Measurements from ENCODE around the gene KCNT1.

DNA sequence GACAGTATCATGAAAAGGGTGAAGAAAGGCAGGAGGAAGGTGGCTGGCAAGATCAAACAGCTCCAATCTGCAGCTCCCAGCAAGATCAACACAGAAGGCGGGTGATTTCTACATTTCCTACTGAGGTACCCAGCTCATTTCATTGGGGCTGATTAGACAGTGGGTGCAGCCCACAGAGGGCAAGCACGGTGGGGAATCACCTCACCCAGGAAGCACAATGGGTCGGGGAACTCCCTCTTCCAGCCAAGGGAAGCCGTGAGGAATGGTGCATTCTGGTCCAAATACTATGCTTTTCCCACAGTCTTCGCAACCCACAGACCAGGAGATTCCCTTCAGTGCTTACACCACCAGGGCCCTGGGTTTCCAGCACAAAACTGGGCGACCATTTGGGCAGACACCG is 138.6 kb downstream of the KCNT1 start:
- TF ChIP-seq, protein P1, sequence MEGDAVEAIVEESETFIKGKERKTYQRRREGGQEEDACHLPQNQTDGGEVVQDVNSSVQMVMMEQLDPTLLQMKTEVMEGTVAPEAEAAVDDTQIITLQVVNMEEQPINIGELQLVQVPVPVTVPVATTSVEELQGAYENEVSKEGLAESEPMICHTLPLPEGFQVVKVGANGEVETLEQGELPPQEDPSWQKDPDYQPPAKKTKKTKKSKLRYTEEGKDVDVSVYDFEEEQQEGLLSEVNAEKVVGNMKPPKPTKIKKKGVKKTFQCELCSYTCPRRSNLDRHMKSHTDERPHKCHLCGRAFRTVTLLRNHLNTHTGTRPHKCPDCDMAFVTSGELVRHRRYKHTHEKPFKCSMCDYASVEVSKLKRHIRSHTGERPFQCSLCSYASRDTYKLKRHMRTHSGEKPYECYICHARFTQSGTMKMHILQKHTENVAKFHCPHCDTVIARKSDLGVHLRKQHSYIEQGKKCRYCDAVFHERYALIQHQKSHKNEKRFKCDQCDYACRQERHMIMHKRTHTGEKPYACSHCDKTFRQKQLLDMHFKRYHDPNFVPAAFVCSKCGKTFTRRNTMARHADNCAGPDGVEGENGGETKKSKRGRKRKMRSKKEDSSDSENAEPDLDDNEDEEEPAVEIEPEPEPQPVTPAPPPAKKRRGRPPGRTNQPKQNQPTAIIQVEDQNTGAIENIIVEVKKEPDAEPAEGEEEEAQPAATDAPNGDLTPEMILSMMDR (IDR thresholded peaks at IDR 0.05): no peak
- no peak for TF ChIP-seq POLR2AphosphoS5 (IDR thresholded peaks at IDR 0.05; ENCODE audit: insufficient read depth in 1 of 2, low read depth in 1 of 2)
- no peak for TF ChIP-seq POLR2A (IDR thresholded peaks at IDR 0.05)

Data from vagina (tissue), 2 donors.